ENCODE data around the gene AFF3. TPM values are rescaled to one million over a fixed set of nuclear protein-coding genes. Genes with fewer than 3 reads are reported as not detected.
A peak's percentile ranks its signal among the peaks of the same experiment; 100 is the strongest.

AFF3 gene
- total RNA-seq, 1 donor from 2014 or later, result not detected

DNA sequence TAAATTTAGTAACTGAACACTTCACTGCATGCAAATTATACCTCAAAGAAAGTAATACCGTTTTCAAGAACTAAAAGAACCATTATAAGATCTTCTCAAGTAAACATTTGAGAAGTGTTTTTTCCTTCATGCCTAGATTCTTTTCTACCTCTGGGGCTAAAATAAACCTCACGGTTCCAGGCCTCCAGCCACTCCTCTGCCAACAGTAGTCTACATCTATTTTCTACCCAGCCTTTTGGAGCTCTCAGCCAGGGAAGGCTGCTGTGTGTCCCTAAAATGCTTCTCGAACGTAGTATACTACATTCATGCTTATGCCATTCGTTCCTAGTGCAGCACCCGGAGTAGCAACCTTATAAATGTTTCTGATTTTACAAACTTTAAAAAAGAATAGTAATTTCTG is 219.7 kb downstream of the AFF3 start:
- DNase-seq, result no peak

DNA sequence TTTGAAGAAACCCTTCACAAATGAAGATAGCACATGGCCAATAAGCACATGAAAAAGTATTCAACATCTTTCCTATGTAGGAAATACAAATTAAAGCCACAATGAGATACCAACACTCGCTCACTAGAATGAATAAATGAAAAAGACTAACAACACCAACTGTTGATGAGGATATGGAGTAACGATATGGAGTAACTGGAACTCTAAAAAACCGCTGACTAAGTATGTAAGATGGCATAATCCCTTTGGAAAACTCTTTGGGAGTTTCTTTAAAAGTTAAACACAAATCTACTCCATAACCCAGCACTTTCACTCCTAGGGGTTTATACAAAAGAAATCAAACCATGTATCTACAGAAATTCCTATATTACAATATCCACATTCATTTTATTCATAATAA is 220.5 kb downstream of the AFF3 start:
- no peak for DNase-seq

DNA sequence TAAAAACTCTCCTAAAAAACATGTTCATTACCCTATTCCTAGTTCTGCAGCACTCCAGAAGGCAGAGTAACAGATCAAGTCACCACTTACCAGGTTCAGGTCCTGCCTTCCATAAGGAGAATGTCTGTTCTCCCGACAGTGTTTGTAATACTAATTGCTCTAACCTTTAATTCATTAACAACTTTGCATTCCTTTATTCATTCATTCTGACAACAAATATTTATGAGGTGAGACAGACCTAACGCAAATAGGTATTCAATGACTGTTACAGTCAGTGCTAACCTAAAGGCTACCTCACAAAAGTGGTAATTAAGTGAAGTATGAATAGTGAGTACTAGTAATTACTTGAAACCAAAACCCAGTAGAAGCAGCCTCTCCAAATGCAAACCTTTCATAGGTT is 224.0 kb downstream of the AFF3 start:
- DNase-seq, result no peak

DNA sequence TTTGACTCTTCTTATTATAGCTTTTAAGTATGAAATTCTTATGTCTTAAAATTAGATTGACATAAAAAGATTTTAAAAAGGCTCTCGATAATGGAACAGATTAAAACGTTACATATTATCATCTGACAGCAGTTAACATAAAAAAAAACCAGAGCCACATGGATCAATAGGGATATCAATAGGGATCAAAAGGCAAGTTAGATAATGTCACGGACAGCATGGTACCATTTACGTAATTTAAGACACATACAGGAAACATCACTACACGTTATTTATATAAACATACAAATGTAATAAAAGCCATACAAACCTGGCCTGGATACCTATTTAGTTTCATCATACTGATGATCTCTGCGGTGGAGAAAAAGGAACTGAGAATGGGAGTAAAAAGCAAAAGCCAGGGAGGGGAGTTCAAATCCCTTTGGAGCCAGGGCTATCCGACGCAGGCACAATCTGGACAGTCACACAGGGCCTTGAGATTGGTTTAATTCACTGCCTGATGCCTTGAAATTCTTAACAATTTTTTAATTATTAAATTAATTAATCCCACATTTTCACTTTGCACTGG is 227.2 kb downstream of the AFF3 start:
- DNase-seq, result no peak

DNA sequence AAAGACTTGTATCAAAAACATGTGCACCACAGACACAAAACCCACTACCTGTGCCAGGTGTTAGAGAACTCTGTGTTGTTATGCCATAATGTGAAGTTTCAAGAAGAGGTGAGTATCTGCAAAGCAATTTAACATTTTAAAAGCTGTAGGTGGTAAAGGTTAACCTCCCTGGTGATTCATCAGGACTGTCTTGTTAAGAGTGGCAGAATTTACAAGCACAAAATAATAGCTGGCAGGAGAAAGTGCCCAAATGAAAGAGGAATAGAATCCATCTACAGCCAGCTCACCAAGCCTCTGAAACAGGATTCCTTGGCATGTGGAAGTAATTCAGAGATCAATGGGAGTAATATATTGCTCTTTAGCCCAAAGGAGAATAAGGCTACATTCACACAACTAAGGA is 230.7 kb downstream of the AFF3 start:
- DNase-seq, result no peak

DNA sequence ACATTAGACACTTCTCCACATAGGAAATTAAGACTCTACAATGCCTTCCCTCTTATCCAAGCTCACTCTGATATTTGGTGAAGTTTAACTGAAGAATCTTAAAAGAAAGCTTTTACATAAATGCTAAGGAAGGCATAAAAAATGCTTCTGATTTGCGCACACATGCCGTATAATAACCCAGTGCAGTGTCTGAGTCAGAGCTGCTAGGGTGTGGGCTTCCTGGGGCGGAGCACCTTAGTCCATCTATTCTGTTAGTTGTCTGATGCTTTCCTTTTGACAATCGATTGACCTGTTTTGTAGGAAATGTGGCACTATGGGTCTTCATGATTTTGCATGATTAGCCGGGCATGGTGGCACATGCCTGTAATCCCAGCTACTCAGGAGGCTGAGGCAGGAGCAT is 231.5 kb downstream of the AFF3 start:
- DNase-seq, result no peak

DNA sequence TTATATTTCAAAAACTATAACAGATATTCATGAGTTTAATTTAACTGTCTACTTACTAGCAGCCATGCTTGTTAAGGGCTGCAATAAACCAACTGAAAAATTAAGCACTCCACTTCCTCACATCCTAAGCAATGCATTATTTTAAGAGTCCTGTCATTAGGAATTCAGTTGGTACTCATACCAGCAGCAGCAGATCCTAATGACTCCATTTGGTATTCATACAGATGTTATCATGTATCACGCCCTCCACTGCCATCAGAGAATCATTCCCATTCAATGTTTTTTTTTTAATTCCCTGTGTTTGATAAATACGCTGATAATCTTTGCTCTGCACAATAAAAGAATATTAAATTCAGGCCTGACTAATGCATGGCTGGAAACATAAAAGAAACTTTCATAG is 236.8 kb downstream of the AFF3 start:
- no peak for DNase-seq

DNA sequence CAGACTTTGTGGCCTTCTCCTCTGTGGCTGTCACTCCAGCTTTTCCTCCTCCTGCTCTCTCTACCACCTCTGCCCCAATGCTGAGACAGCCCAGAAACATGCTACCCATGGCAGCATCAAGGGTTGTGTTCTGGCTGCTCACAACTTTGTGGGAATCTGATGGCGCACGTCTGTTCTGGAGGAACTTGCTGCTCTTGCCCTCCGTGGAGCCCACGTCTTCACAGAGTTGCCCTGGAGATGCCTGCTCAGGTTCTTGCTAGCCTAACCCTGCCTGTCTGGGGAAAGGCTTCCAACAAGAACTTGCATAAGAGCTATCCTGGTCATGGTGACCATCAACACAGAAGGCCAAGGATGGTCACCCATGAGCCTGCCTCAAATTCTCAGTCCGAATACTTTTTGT is 237.4 kb downstream of the AFF3 start:
- no peak for DNase-seq

DNA sequence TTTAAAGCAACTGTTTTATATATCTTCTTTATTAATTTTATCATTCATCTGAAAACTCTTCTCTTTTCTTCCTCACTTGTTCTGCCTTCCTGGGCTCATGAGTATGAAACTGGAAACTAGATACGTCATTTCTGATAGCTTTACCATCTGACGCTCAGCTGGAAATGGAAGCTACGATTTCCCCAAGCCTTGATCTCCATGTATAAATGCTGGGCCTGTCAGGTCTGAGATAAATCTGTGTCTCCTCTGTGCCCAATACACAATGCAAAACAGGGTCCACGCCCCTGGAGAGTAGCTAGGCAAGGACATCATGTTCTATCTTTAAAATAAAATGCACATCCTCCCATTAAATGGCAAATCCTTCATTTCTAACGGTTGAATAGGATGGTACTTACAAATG is 238.4 kb downstream of the AFF3 start:
- no peak for DNase-seq

DNA sequence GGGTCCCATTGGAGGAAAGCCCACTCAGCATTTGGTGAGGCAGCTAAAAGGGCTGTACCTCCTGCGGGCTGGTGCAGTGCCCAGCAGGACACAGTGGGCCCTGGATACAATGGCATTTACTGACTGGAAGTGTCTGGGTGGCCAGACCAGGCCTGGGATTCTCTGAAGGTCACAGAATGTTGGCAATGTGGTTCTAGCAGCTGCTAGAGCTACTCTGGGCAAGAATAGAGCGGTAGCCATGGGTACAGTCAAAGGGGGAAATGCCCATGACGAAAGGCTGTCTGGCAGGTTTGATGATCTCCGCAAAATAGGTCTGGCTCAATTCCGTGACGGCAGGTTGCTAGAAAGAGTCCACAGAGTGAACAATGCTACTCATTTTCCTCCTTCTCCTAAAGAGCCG is 241.8 kb downstream of the AFF3 start:
- DNase-seq, result no peak

DNA sequence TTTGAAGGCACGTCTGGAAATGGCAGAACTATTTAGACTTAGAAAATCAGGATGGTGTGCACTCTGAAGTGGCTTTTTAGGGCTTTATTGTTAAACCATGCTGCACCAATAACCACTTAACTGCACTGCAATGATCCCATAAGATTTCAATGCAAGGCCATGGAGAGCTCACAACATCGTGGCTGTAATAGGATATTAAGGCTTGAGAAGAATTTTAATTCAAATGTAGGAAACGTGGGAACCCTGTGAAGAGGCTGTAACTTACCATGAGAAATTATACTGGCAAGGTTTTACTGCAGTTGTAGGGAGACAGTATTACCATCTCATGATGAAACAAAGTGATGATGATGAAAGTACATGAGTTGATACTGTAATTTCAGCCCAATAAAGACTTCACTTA is 242.5 kb downstream of the AFF3 start:
- no peak for DNase-seq

DNA sequence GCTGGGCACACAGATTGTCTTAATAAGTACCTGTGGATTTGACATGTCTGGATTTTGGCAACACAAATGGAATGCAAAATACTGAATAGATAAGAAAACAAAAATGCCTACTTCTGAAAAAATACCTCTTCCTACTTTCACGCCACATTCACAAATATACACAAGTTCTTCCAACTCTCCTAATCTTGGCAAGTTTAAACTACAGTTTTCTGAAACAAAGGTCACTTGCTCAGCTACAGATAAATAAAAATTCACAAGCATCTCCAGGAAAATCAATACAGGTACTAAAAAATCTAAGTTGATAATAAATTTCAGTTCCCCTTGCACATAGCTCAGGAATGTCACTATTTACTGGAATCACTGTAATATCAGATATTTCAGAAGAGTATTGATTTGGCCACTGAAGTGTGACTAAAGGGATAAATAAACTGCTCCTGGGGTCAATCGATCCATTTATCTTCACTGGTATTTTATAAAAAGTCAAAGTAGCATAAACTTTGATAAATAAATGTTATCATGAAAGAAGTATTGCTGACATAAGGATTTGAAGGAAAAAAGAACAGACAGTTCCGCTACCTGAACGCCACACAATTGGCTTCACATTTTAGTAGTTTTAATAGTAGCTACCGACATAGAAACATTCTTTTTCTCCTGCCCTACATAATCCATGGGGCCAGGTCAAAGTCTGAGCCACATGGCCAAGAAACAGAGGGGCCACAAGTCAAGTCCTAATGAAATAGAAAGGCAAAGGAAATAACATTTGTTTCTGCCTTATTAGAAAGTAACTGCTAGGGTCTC is 243.1 kb downstream of the AFF3 start:
- DNase-seq, result no peak

DNA sequence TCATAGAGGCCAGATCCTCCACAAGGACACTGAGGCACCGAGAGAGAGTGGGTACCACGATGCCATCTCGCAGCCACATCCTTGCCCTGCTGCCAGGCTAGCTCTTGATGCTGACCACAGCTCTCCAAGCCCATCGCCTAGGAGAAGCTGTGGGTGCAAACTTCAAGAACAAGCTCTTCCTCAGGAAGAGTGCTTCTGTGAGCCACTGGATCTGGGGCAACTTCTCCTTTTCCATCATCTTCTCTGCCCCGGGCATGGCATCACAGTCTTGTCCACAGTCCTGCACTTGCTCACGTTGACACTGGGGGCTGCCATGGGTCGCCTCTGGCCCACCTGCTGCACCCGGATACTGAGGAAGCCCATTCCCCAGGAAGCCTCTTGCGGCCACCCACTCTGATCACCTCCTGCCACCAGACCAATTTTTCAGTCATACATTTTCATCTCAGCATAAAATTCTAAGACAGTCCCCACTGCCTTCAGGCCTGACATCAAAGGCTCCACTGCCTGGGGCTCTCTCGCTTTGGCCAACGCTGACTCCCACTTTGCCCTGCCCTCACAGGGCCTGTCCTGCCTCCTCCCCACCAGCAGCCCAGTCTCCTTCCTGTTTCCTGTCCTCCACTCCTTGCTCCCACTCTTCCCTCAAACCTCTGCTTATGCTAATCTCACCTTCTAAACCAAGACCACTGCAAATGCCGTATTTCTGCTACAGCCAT is 243.9 kb downstream of the AFF3 start:
- DNase-seq, result no peak

DNA sequence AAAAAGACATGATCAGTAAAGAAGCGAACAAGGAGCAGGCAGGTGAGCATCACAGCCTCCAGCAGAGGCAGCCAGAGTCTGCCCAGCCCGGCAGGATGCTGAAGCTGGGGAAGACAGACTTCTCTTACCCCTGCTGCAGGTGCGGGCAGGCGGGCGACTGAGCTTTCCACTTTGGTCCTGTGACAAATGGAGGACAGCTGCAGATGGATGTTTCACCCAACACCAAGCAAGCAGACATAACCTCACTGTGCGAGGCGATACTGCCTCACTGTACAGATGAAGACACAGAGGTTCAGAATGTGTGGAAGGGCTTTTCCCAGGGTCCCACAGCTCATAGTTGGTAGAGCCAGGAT is 251.0 kb downstream of the AFF3 start:
- DNase-seq, result no peak

DNA sequence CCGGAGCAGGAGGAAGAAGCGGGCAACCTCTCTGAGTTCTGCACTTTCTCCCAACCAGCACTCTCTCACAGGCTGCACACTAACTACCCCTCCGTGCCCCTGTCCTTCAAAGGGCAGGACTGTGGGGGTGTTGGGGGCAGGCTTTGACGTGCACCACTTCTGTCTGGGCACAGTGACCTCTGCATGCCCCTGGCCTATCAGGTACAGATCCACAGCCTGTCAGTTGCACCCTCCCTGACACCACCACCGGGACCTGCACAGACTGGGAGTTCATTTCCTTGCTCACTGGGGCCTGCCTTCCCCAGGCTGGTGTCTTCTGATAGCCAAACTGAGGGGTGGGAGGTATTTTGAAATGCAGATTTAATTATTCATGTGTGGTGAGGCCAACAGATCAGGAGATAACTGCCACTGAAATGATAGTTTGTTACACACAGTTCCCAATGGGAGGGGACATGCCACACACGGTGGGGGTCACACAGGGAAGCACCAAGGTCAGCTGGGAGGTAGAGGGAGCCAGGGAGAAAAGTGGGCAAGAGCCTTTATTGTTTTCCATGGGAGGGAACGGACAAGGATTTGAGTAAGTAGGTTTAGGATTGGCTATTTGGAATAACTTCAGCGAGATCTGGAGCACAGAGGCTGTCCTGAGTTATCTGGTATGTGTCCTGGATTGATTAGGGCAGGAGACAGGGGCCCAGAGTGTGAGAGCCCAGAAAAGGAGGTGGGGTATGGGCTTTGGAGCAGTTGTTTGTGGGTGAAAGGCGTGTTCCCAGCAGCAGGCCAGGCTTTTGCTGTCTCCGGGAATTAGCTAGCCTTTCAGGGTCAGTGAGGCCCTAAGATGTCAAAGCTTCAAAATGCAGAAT is 251.6 kb downstream of the AFF3 start:
- no peak for DNase-seq

DNA sequence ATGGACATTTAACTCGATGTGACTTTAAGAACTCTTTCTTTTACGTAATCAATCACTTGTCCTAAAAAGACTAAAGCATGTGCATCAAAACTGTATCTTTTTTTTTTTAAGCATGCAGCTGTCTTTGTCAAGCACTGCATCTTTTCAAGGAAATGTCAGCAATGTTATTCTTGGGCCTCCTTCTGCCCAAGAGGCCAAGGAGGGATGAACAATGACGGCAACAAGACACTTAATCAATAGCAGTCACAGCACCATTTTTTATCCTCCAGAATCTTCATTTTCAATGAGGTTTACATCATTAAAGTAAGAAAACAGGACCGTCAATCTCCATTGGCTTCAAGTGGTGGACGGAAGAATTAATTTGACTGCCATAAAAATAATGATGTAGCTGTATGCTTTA is 253.8 kb downstream of the AFF3 start:
- DNase-seq, result no peak

DNA sequence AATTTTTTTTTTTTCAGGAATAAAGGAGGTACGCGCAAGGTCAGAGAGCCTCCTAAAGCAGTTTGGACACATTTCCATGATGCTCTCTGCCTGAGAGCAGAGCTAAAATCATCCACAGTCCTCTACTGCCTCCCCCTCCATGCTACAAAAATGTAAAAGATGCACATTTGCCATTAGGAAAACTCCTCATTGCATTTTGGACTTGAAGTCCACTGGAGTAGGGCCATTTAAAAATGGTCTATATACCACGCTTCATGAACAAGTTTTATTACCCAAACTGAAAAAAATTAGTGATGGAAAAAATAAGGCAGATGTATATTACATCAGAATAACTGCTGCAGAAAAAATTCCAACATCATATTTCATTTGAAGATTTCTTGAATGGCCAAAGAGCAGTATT is 256.0 kb downstream of the AFF3 start:
- DNase-seq, result no peak

DNA sequence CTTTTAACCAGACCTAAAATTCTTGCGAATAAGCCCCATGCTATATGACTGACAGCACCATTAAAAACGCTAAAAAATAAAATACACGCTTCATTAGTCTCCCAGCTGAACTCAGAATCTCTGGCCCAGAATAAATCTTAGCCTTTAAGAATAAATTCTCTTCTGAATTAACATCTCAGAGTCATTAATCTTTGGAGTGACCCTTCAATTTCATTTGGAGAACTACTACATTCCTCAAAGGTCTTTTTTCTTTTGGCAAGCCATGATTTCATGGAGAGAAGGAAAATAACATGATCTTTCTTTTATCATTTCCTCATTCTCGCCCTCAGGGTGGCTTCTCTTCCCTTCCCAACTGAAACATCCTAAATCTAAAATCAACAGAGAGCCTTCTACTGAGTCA is 259.0 kb downstream of the AFF3 start:
- DNase-seq, result no peak

DNA sequence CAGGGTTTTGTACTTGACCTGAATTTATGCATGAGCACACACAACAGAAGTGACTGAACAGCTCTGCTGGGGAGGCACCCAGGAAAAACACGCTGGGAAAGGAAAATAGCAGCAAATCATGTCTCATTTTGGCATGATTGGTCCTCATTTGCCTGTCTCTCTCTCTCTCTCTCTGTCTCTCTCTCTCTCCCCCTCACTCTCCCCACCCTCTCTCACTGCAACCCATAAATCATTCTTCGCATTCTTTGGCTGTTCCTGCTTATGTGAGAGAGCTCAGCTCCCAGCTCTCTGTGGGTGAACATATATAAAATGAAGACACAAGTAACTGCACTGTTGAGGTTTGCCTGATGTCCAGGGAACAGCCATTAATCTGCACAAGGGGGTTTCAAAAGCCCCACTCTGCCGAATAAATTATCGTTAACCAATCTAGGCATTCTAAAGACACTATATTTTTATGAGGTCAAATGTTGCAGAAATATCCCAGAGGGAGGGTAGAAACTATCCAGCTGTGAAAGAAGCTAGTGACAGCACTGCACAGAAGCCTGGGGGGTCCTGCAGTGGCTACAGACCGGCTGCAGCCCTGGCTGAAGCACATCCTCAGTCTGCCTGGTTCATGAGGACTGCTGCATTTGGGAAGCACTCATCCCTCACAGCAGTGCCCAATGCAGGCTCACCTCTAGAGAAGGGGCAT is 260.3 kb downstream of the AFF3 start:
- peak; percentile 44 for DNase-seq

DNA sequence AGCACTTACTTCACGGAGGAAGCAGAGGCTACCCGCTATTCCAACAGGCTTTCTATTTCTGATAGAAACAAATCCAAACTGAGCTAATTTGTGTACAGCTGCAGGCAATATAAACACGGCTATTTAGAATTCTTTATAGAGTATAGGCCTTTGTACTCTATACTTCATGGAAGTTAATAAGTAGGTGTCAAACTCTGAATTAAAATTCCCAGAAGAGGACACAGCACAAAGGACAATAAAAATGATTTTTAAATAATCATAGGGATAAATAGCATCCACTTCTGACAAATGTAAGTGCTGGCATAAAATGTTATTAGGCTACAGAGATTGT is 261.5 kb downstream of the AFF3 start:
- DNase-seq, result no peak

DNA sequence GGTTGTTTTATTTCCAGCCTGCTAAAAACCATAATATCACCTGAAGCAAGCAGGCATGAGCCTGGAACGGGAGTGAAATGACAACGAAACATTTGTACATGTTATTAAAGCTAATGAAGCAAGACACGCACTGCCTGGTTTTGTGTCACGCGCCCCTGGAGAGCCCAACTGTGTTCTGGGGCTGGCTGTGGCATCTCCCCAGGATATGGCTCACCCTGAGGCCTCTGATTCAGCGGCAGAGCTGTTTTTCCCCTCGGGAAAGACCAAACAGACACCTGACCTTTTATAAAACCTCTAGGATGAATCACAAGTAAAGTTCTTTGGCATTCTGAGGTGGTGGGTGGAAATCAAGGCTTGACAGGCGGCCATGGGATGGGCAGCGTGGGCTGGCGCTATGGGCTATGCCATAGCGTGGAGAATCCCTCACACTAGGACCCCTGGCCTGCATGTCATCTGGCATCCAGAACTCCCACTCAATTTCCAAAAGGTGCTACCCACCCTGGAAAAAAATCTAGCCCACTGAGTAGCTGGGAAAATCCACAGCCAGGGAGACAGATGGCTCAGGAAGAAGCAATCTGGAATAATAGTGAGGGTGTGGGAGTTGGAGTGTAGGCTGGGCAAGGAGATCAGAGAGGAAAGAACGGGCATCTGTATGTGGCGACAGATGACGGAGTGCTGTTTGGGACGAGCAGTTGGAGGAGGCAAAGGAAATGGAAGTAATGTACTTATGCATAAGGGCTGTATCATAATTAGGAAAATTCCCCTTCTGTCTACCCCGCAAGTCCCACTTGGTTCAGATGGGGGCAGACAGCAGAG is 262.0 kb downstream of the AFF3 start:
- peak; percentile 87 for DNase-seq

DNA sequence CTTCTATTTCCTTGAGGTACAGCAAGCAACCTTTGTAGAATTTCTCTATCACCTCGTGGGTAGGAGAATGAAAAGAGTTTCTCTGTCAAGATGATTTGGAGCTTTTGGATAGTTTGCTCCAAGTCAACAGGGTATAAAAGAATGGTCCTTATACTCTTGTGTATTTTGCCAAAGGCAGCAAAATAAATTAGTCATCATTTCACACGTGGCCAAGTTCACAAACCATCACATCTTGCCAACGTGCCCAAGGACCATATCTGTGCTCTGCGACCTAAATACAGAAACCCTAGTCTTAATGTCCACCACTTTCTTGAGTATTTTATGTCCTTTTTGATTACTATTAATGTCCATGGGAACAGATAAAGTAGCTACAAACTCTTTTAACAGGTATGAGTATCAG is 262.9 kb downstream of the AFF3 start:
- DNase-seq, result peak; percentile 62
